ENCODE data around the gene LAG3.

DNA sequence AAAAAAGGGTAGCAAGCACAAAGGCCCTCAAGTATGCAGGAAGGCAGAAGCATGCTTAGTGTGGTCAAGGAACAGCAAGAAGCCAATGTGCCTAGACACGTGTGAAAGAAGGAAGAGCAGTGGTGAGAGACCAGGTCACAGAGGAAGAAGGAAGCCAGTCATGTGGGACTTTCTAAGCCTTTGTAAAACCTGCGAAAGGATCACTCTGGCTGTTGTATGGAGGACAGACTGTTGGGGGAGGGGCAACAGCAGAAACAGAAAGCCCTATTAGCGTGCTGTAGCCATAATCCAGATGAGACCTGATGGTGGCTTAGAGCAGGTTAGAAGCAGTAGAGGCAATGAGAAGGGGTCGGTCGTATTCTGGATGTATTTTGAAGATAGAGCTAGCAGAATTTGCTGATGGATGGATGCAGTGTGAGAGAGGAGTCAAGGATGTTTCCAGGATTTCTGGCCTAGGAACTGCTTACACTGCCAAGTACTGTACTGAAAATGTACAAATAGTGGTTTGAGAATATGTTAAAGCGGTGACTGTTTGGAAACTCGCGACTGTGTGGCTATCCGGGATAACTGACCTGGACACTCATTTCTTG is 13.7 kb upstream of the LAG3 start:
- TF ChIP-seq, protein P1, sequence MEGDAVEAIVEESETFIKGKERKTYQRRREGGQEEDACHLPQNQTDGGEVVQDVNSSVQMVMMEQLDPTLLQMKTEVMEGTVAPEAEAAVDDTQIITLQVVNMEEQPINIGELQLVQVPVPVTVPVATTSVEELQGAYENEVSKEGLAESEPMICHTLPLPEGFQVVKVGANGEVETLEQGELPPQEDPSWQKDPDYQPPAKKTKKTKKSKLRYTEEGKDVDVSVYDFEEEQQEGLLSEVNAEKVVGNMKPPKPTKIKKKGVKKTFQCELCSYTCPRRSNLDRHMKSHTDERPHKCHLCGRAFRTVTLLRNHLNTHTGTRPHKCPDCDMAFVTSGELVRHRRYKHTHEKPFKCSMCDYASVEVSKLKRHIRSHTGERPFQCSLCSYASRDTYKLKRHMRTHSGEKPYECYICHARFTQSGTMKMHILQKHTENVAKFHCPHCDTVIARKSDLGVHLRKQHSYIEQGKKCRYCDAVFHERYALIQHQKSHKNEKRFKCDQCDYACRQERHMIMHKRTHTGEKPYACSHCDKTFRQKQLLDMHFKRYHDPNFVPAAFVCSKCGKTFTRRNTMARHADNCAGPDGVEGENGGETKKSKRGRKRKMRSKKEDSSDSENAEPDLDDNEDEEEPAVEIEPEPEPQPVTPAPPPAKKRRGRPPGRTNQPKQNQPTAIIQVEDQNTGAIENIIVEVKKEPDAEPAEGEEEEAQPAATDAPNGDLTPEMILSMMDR (conservative IDR thresholded peaks at IDR 0.05; ENCODE audit: low read depth, low read length) = no peak
- no peak for TF ChIP-seq EZH2 (IDR thresholded peaks at IDR 0.05; ENCODE audit: borderline replicate concordance, low read depth, low read length, poor library complexity, severe bottlenecking)

Measured in A673 (cell line).